ACC112 (cell line): Measurements from ENCODE around the gene CSMD2.

ENCODE experiments used
- H2AFZ ChIP-seq: fragments of 200-600 bp; sonication (generic); one replicate; pipeline ENCODE4 v1.6.0; 2017; ENCODE audit warnings: antibody characterized with exemption, low read length; ENCODE audit not compliant: unreplicated experiment
- H3K27ac ChIP-seq: fragments of 200-600 bp; sonication (generic); 2 replicates; pipeline ENCODE4 v1.5.1; 2014; ENCODE audit warnings: low read depth, mild to moderate bottlenecking, antibody characterized with exemption, low read length, moderate library complexity
- H3K27me3 ChIP-seq: fragments of 200-600 bp; sonication (generic); 2 replicates; pipeline ENCODE4 v1.6.1; 2014; ENCODE audit warnings: mild to moderate bottlenecking, antibody characterized with exemption, low read length, moderate library complexity, mixed read lengths; ENCODE audit not compliant: insufficient read depth
- H3K36me3 ChIP-seq: fragments of 200-600 bp; sonication (generic); 2 replicates; pipeline ENCODE4 v1.6.1; 2016; ENCODE audit warnings: mild to moderate bottlenecking, antibody characterized with exemption, low read length, moderate library complexity, mixed read lengths; ENCODE audit not compliant: insufficient read depth
- H3K4me1 ChIP-seq: fragments of 200-600 bp; sonication (generic); one replicate; pipeline ENCODE4 v1.6.1; 2016; ENCODE audit warnings: low read length, mixed read lengths; ENCODE audit not compliant: insufficient read depth, unreplicated experiment, control insufficient read depth
- H3K4me3 ChIP-seq: fragments of 200-600 bp; sonication (generic); 2 replicates; pipeline ENCODE4 v1.5.1; 2014; ENCODE audit warnings: mild to moderate bottlenecking, low read depth, low read length
- H3K79me2 ChIP-seq: fragments of 200-600 bp; sonication (generic); one replicate; pipeline ENCODE4 v1.6.0; 2016; ENCODE audit warnings: low read length; ENCODE audit not compliant: control insufficient read depth, unreplicated experiment, insufficient read depth

The CSMD2 gene

GRCh38 chr1:33624991-33625870, 539.8 kb downstream of the CSMD2 start:
- Histone ChIP-seq H3K27me3 (peaks cover 28% of the 10 kb centered on the region), H3K79me2 (no peaks in the 10 kb centered on the region), H2AFZ (no peak overlapping the region), H3K4me1 (no peaks in the 10 kb centered on the region), H3K27ac (no peak overlapping the region), H3K36me3 (no peaks in the 10 kb centered on the region), H3K4me3 (no peak overlapping the region)

GRCh38 chr1:33624261-33624990, 540.6 kb downstream of the CSMD2 start:
- Histone ChIP-seq H2AFZ (no peak overlapping the region), H3K4me3 (no peak overlapping the region), H3K27ac (no peak overlapping the region), H3K79me2 (no peaks in the 10 kb centered on the region), H3K36me3 (no peaks in the 10 kb centered on the region), H3K27me3 (peaks cover 25% of the 10 kb centered on the region), H3K4me1 (no peaks in the 10 kb centered on the region)

GRCh38 chr1:33623811-33624210, 541.2 kb downstream of the CSMD2 start:
- Histone ChIP-seq H3K27ac (no peak overlapping the region), H3K36me3 (no peaks in the 10 kb centered on the region), H3K4me3 (no peak overlapping the region), H3K4me1 (no peaks in the 10 kb centered on the region), H3K79me2 (no peaks in the 10 kb centered on the region), H3K27me3 (peaks cover 31% of the 10 kb centered on the region), H2AFZ (no peak overlapping the region)

- no peak overlapping the region for H2AFZ ChIP-seq
- H3K36me3 ChIP-seq = no peaks in the 10 kb centered on the region
- peaks cover 41% of the 10 kb centered on the region for H3K27me3 ChIP-seq
- no peaks in the 10 kb centered on the region for H3K4me1 ChIP-seq
- no peak overlapping the region for H3K27ac ChIP-seq
- no peaks in the 10 kb centered on the region for H3K79me2 ChIP-seq
- no peak overlapping the region for H3K4me3 ChIP-seq
Observed at GRCh38 chr1:33622757-33623156, 542.3 kb downstream of the CSMD2 start.

- Histone ChIP-seq H3K4me1 (no peaks in the 10 kb centered on the region), H3K79me2 (no peaks in the 10 kb centered on the region), H2AFZ (no peak overlapping the region), H3K36me3 (no peaks in the 10 kb centered on the region), H3K4me3 (no peak overlapping the region), H3K27ac (no peak overlapping the region), H3K27me3 (peaks cover 67% of the 10 kb centered on the region)
Observed at GRCh38 chr1:33618636-33619035, 546.4 kb downstream of the CSMD2 start.

GRCh38 chr1:33617451-33617850, 547.6 kb downstream of the CSMD2 start:
- Histone ChIP-seq H3K36me3 (no peaks in the 10 kb centered on the region), H2AFZ (no peak overlapping the region), H3K79me2 (no peaks in the 10 kb centered on the region), H3K4me1 (no peaks in the 10 kb centered on the region), H3K27ac (no peak overlapping the region), H3K4me3 (no peak overlapping the region), H3K27me3 (peaks cover 65% of the 10 kb centered on the region)

- no peaks in the 10 kb centered on the region for H3K79me2 ChIP-seq
- H3K27me3 ChIP-seq = peaks cover 65% of the 10 kb centered on the region
- no peak overlapping the region for H3K27ac ChIP-seq
- H3K36me3 ChIP-seq = no peaks in the 10 kb centered on the region
- no peaks in the 10 kb centered on the region for H3K4me1 ChIP-seq
- H2AFZ ChIP-seq = no peak overlapping the region
- no peak overlapping the region for H3K4me3 ChIP-seq
Observed at GRCh38 chr1:33616780-33617179, 548.2 kb downstream of the CSMD2 start.

- H3K79me2 ChIP-seq = no peaks in the 10 kb centered on the region
- H3K4me3 ChIP-seq = no peak overlapping the region
- no peaks in the 10 kb centered on the region for H3K4me1 ChIP-seq
- H3K27me3 ChIP-seq = peaks cover 60% of the 10 kb centered on the region
- no peak overlapping the region for H2AFZ ChIP-seq
- H3K27ac ChIP-seq = no peak overlapping the region
- no peaks in the 10 kb centered on the region for H3K36me3 ChIP-seq
Observed at GRCh38 chr1:33615546-33615945, 549.5 kb downstream of the CSMD2 start.

- Histone ChIP-seq H3K79me2 (no peaks in the 10 kb centered on the region), H2AFZ (no peak overlapping the region)
Observed at GRCh38 chr1:33610864-33611455, 554.1 kb downstream of the CSMD2 start.

GRCh38 chr1:33610391-33610790, 554.6 kb downstream of the CSMD2 start:
- Histone ChIP-seq H3K36me3 (no peaks in the 10 kb centered on the region), H3K4me3 (no peak overlapping the region), H3K79me2 (no peaks in the 10 kb centered on the region), H3K4me1 (no peaks in the 10 kb centered on the region), H3K27ac (no peak overlapping the region), H3K27me3 (peaks cover 26% of the 10 kb centered on the region), H2AFZ (no peak overlapping the region)

More at GRCh38 chr1:33610864-33611455, 554.1 kb downstream of the CSMD2 start:
- H3K4me3 ChIP-seq = no peak overlapping the region
- no peak overlapping the region for H3K27ac ChIP-seq
- H3K36me3 ChIP-seq = no peaks in the 10 kb centered on the region
- no peaks in the 10 kb centered on the region for H3K4me1 ChIP-seq
- peaks cover 27% of the 10 kb centered on the region for H3K27me3 ChIP-seq
